IMR-90 (cell line): Measurements from ENCODE around the gene OBP2B. TPM values are rescaled to one million over a fixed set of nuclear protein-coding genes. Genes with fewer than 3 reads are reported as not detected.
"Not testable (repeated sequence)": the region's sequence is repeated elsewhere in the genome, so short reads cannot be mapped to it uniquely, and the experiment has no call there.

Source experiments
- ATAC-seq: fragments of 200-7000 bp; cut with Tn5 transposase; 2 replicates; pipeline ENCODE4 v1.9.1; 2020; ENCODE audit warnings: low read depth, mild to moderate bottlenecking, moderate library complexity
- BruUV-seq: library from RNA; stranded (reverse); fragments of 400-500 nt; replicated peaks from 2 replicates; lab custom pipeline; 2021; lab: Mats Ljungman, UMichigan
- CTCF ChIA-PET: fragments of 300-600 bp; formaldehyde crosslinking; extraction: SDS; loops from one replicate; lab custom pipeline; 2021; ENCODE audit warnings: antibody characterized with exemption; lab: Yijun Ruan, JAX
- POLR2A ChIA-PET: fragments of 300-600 bp; sonication (Branson Sonifier 250); formaldehyde crosslinking; loops from one replicate; lab custom pipeline; 2022; ENCODE audit warnings: antibody characterized with exemption; ENCODE audit not compliant: unreplicated experiment; lab: Charles Lee
- DNase-seq: peaks from one replicate; pipeline ENCODE4 v3.0.0; 2013
- H2AFZ ChIP-seq: replicated peaks from 2 replicates; pipeline ENCODE3; 2013; ENCODE audit warnings: low read length, mild to moderate bottlenecking; ENCODE audit not compliant: poor library complexity
- H2AK5ac ChIP-seq: 2 replicates; pipeline ENCODE4 v1.6.1; 2013; ENCODE audit warnings: low read depth, low read length, inconsistent platforms
- H2AK9ac ChIP-seq: replicated peaks from 2 replicates; pipeline ENCODE3; 2013; ENCODE audit warnings: mild to moderate bottlenecking, low read depth, low read length, moderate library complexity; ENCODE audit not compliant: poor library complexity
- H2BK120ac ChIP-seq: 2 replicates; pipeline ENCODE4 v1.6.1; 2013; ENCODE audit warnings: low read depth, low read length, inconsistent platforms
- H2BK15ac ChIP-seq: 3 replicates; pipeline ENCODE4 v1.6.1; 2013; ENCODE audit warnings: low read depth, low read length, inconsistent platforms
- H2BK20ac ChIP-seq: 2 replicates; pipeline ENCODE4 v1.6.1; 2013; ENCODE audit warnings: low read depth, mild to moderate bottlenecking, inconsistent platforms, low read length, moderate library complexity
- H2BK5ac ChIP-seq: 2 replicates; pipeline ENCODE4 v1.6.1; 2013; ENCODE audit warnings: mild to moderate bottlenecking, low read depth, low read length, inconsistent platforms; ENCODE audit not compliant: poor library complexity, severe bottlenecking
- H3K14ac ChIP-seq: replicated peaks from 2 replicates; pipeline ENCODE4 v1.6.1; 2013; ENCODE audit warnings: low read depth, low read length, inconsistent platforms
- H3K18ac ChIP-seq: 2 replicates; pipeline ENCODE4 v1.6.1; 2013; ENCODE audit warnings: low read depth, low read length, control low read depth
- H3K23ac ChIP-seq: 2 replicates; pipeline ENCODE4 v1.6.1; 2013; ENCODE audit warnings: low read depth, low read length, inconsistent platforms
- H3K27ac ChIP-seq: 2 replicates; pipeline ENCODE4 v1.5.1; 2013; ENCODE audit warnings: mild to moderate bottlenecking, control low read depth, low read length; ENCODE audit not compliant: insufficient read depth
- H3K27me3 ChIP-seq: 2 replicates; pipeline ENCODE4 v1.6.1; 2013; ENCODE audit warnings: low read length; ENCODE audit not compliant: control insufficient read depth, insufficient read depth
- H3K36me3 ChIP-seq: 2 replicates; pipeline ENCODE4 v1.6.1; 2013; ENCODE audit warnings: low read length, mixed read lengths; ENCODE audit not compliant: control insufficient read depth, insufficient read depth
- H3K4ac ChIP-seq: 2 replicates; pipeline ENCODE4 v1.6.1; 2013; ENCODE audit warnings: low read depth, low read length, inconsistent platforms
- H3K4me1 ChIP-seq: 2 replicates; pipeline ENCODE4 v1.6.1; 2013; ENCODE audit warnings: low read length, mixed read lengths; ENCODE audit not compliant: control insufficient read depth, insufficient read depth
- H3K4me2 ChIP-seq: 2 replicates; pipeline ENCODE4 v1.6.1; 2013; ENCODE audit warnings: low read depth, mild to moderate bottlenecking, control low read depth, low read length, moderate library complexity
- H3K4me3 ChIP-seq: 2 replicates; pipeline ENCODE4 v1.5.1; 2013; ENCODE audit warnings: low read depth, mild to moderate bottlenecking, control low read depth, low read length, moderate library complexity; ENCODE audit not compliant: insufficient read depth
- H3K56ac ChIP-seq: 2 replicates; pipeline ENCODE4 v1.6.1; 2013; ENCODE audit warnings: low read length, inconsistent platforms; ENCODE audit not compliant: insufficient read depth; ENCODE audit errors: extremely low read depth
- H3K79me1 ChIP-seq, 2 experiments: 2 replicates each; pipeline ENCODE4 v1.6.1; 2013; ENCODE audit warnings: low read length in 2 of 2, inconsistent platforms in 1 of 2, low read depth in 1 of 2
- H3K9ac ChIP-seq: 2 replicates; pipeline ENCODE4 v1.6.1; 2013; ENCODE audit warnings: low read depth, low read length, control low read depth
- H3K9me1 ChIP-seq: 2 replicates; pipeline ENCODE4 v1.6.1; 2013; ENCODE audit warnings: low read length, inconsistent platforms; ENCODE audit not compliant: insufficient read depth
- H3K9me3 ChIP-seq: 2 replicates; pipeline ENCODE4 v1.6.1; 2013; ENCODE audit warnings: low read length; ENCODE audit not compliant: control insufficient read depth, insufficient read depth
- H4K20me1 ChIP-seq: 2 replicates; pipeline ENCODE4 v1.6.1; 2013; ENCODE audit warnings: low read length, inconsistent platforms; ENCODE audit not compliant: insufficient read depth
- H4K5ac ChIP-seq: 2 replicates; pipeline ENCODE4 v1.6.1; 2013; ENCODE audit warnings: mild to moderate bottlenecking, low read depth, low read length, control low read depth
- H4K8ac ChIP-seq, 2 experiments: 2 replicates each; pipeline ENCODE4 v1.6.1; 2013; ENCODE audit warnings: low read depth in 2 of 2, low read length in 2 of 2, control low read depth in 1 of 2, inconsistent platforms in 1 of 2
- H4K91ac ChIP-seq: 2 replicates; pipeline ENCODE4 v1.6.1; 2013; ENCODE audit warnings: low read depth, low read length, inconsistent platforms; ENCODE audit not compliant: insufficient read depth
- WGBS, 2 experiments: methylation state at CpG; one replicate each; pipeline versions ENCODE4 v1.1.5 to v1.1.7; 2013; ENCODE audit warnings: missing lambda C conversion rate in 2 of 2; ENCODE audit not compliant: insufficient read length in 1 of 2; ENCODE audit errors: extremely low coverage in 2 of 2; 5-methylcytosine and 5-hydroxymethylcytosine counted together
- dilution Hi-C: fragments of 300-500 bp; cut with HindIII; formaldehyde crosslinking; loops from one replicate; pipeline ENCODE4 v1.14.3; 2018; ENCODE audit warnings: low sequenced_read_pairs; ENCODE audit not compliant: unreplicated experiment
- in situ Hi-C: fragments of 300-500 bp; cut with MboI; formaldehyde crosslinking; loops from 3 replicates; pipeline ENCODE4 v1.14.3; 2019; ENCODE audit warnings: low sequenced_read_pairs, inconsistent platforms, mixed read lengths
- intact Hi-C: fragments of 100-400 bp; cut with micrococcal nuclease; formaldehyde crosslinking; loops from 2 replicates; pipeline ENCODE4 v1.10.0; 2022
- polyA plus RNA-seq, 3 experiments: library from polyadenylated mRNA; depleted of rRNA; stranded (reverse); fragments of >200 nt; gene quantifications; 2 replicates each; pipeline ENCODE4 v1.2.3, GENCODE V29; 2012; ENCODE audit warnings: low replicate concordance in 1 of 3
- total RNA-seq: library from RNA; depleted of rRNA; stranded (reverse); fragments of >200 nt; gene quantifications from 2 replicates; pipeline ENCODE4 v1.2.3, GENCODE V29; 2012

OBP2B gene
- total and polyA plus RNA-seq, 2 of the 4 experiments (the other 2 are of a cell fraction), result not detected

- H4K20me1 ChIP-seq, H3K9me1 ChIP-seq, H3K9me3 ChIP-seq, H3K36me3 ChIP-seq, H4K5ac ChIP-seq, H3K56ac ChIP-seq, H3K23ac ChIP-seq, H4K8ac ChIP-seq, H3K4me1 ChIP-seq, H3K27ac ChIP-seq, H2AK9ac ChIP-seq, H3K4ac ChIP-seq, POLR2A ChIA-PET, H3K4me2 ChIP-seq, BruUV-seq, H2BK120ac ChIP-seq, H3K79me1 ChIP-seq, H4K91ac ChIP-seq, in situ Hi-C loops, H2AFZ ChIP-seq, H3K4me3 ChIP-seq, intact Hi-C loops, H3K14ac ChIP-seq, H2BK15ac ChIP-seq, DNase-seq, ATAC-seq, H2BK5ac ChIP-seq, H3K18ac ChIP-seq, H2AK5ac ChIP-seq, H3K9ac ChIP-seq, H2BK20ac ChIP-seq, CTCF ChIA-PET, dilution Hi-C loops: not testable (repeated sequence)
- WGBS, 2 experiments, result no CpG with 5 or more reads among the region's 16 CpGs
- peaks cover 26% of the 10 kb centered on the region for H3K27me3 ChIP-seq
Measured at GRCh38 chr9:133208171-133208879, 725 bp downstream of the OBP2B start.
